BLaER1 (cell line): ENCODE measurements around the gene ARMC3.

Experiments
- H3K27ac ChIP-seq: shearing (Covaris generic); formaldehyde crosslinking; 2 replicates; pipeline ENCODE4 v1.8.1; 2022
- H3K27me3 ChIP-seq: shearing (Covaris generic); formaldehyde crosslinking; 2 replicates; pipeline ENCODE4 v1.8.1; 2022
- H3K36me3 ChIP-seq: shearing (Covaris generic); formaldehyde crosslinking; 2 replicates; pipeline ENCODE4 v1.8.1; 2022
- H3K4me1 ChIP-seq: shearing (Covaris generic); formaldehyde crosslinking; 2 replicates; pipeline ENCODE4 v1.8.1; 2022
- H3K4me2 ChIP-seq: shearing (Covaris generic); formaldehyde crosslinking; 2 replicates; pipeline ENCODE4 v1.8.1; 2022
- H3K4me3 ChIP-seq: shearing (Covaris generic); formaldehyde crosslinking; 2 replicates; pipeline ENCODE4 v1.8.1; 2022
- H3K9ac ChIP-seq: shearing (Covaris generic); formaldehyde crosslinking; 2 replicates; pipeline ENCODE4 v1.8.1; 2022
- H3K9me3 ChIP-seq: shearing (Covaris generic); formaldehyde crosslinking; 2 replicates; pipeline ENCODE4 v1.8.1; 2022
- H4K20me1 ChIP-seq: shearing (Covaris generic); formaldehyde crosslinking; 2 replicates; pipeline ENCODE4 v1.8.1; 2022
- Cebpa-rat ChIP-seq: shearing (Covaris generic); IDR thresholded peaks from 2 replicates; pipeline ENCODE4 v1.8.1; 2022

Gene ARMC3

DNA sequence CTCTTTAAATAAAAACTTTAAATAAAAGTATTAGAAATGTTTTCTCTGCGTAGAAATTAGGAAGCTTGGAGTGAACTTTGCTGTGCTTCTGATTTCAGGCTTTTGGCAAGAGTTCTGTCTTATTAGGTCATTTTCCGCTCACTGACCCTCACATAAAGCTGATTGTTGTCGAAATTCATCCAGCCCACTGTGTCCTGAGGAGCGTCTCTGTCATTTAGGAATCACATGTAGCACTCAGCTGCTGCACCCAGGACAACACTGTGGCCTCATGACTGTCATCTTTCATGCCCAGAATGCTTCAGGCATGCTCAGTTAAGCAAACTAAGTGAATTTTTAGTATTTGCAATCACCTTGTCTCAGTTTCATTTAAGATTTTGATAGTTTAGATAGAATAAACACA is 109.7 kb downstream of the ARMC3 start:
- Histone ChIP-seq H3K4me1 (no peaks in the 10 kb centered on the region), H3K9ac (no peak overlapping the region), H3K36me3 (no peaks in the 10 kb centered on the region), H4K20me1 (no peaks in the 10 kb centered on the region), H3K27ac (no peak overlapping the region), H3K4me2 (no peak overlapping the region), H3K9me3 (no peaks in the 10 kb centered on the region), H3K4me3 (no peak overlapping the region), H3K27me3 (no peaks in the 10 kb centered on the region)
- no peak for TF ChIP-seq Cebpa-rat

DNA sequence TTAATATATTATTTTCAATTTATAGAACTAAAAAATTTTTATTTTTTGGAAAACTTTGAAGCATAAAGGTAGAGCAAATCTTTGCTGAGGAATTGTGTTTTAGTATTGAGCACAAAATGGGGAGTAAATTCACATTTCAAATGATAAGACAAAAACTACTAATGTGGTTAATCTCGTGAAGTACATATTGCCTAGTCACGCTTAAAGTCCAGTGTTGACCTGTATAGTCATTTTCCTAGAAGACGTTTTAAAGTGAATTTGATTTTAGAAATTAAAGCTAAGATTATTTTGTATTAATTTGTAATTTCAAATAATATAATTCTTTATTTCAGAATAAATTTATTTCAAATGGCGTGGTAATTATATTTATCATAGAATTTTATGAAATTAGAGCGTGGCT is 110.3 kb downstream of the ARMC3 start:
- no peak for TF ChIP-seq Cebpa-rat
- no peaks in the 10 kb centered on the region for H3K9me3 ChIP-seq
- no peaks in the 10 kb centered on the region for H3K27me3 ChIP-seq
- no peak overlapping the region for H3K4me2 ChIP-seq
- no peak overlapping the region for H3K9ac ChIP-seq
- no peaks in the 10 kb centered on the region for H4K20me1 ChIP-seq
- no peak overlapping the region for H3K27ac ChIP-seq
- no peaks in the 10 kb centered on the region for H3K36me3 ChIP-seq
- no peaks in the 10 kb centered on the region for H3K4me1 ChIP-seq
- no peak overlapping the region for H3K4me3 ChIP-seq

DNA sequence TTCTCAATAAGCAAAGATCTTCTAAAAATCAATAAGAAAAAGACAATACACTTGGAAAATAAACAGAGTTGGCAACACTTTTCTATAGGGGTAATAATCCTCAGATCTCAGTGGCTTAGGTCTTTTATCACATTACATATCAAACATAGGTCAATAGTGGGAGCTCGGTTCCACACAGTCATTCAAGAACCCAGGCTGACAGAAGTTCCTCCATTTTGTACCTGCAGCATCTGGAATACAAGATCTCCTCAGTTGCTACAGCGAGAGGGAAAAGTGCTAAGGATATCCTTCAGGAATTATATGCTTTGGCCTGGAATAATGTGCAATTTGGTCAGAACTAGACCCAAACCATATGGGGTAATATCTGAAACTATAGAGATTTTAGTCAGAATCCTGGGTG is 112.1 kb downstream of the ARMC3 start:
- no peak overlapping the region for H3K4me3 ChIP-seq

DNA sequence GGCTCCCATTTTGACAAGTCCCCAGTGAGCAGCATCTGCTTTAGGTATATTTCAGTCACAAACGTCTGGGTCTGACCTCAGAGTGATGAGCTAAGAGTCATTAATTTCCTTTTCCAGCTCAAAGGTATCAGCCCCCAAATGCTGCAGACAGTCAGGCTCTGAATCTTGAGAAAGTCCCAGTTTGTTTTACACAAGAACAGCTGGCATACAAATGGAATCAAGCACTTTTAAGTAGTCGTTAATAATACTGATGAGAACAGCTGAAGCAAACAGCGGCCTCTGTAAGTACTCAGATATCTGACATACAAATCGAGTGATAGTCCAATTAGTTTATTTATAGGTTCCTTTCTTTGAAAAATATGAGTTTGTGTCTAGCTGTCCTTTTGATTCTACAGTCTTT is 118.2 kb downstream of the ARMC3 start:
- Histone ChIP-seq H3K9ac (no peak overlapping the region), H3K4me2 (no peak overlapping the region), H3K9me3 (no peaks in the 10 kb centered on the region), H3K27me3 (no peaks in the 10 kb centered on the region), H3K4me1 (no peaks in the 10 kb centered on the region), H3K36me3 (no peaks in the 10 kb centered on the region), H3K4me3 (no peak overlapping the region), H4K20me1 (no peaks in the 10 kb centered on the region), H3K27ac (no peak overlapping the region)
- TF ChIP-seq Cebpa-rat, result no peak

More for the DNA sequence above, 112.1 kb downstream of the ARMC3 start:
- Histone ChIP-seq H3K9ac (no peak overlapping the region), H4K20me1 (no peaks in the 10 kb centered on the region), H3K27ac (no peak overlapping the region), H3K4me1 (no peaks in the 10 kb centered on the region), H3K36me3 (no peaks in the 10 kb centered on the region), H3K9me3 (no peaks in the 10 kb centered on the region), H3K4me2 (no peak overlapping the region), H3K27me3 (no peaks in the 10 kb centered on the region)
- no peak for TF ChIP-seq Cebpa-rat

DNA sequence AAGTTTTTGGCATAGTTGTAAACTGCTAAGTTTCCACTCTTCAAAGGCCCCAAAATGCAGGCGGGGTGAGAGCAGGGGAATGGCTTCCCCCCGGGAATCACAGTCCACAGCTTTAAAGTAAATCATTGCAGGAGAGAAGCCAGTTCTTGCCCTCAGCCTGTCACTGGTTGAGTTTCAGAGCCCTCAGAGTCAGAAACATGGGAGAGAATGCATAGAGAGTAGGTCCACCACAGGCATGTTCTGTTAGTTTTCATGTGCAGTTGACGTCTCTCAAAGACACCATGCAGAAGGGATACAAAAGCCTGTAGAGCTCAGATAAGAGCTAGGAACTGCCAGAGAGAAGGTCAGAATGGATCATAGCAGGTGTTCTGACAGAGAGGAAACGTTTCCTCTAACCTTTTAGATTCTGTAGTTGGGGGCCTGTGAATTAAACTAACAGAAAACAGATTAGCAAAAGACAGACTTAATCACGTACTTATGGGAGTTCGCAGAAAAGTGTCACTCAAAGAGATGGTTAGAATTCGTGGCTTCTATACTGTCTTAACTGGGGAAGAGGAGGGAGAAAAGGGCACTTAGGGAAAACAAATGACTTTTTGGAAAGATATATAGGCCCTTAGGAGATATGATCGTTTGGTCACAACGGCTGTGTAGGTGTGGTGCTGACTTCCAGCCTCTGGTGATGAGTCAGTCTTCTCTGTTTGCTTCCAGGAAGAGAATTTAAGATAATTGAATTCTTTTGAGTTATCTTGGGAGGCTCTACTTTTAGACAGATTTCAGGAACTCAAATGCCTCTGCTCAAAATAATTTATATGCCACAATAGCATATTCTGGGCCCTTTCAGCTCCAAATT is 119.6 kb downstream of the ARMC3 start:
- Histone ChIP-seq H4K20me1 (no peaks in the 10 kb centered on the region), H3K27ac (no peak overlapping the region), H3K4me1 (no peaks in the 10 kb centered on the region), H3K4me2 (no peak overlapping the region), H3K9ac (no peak overlapping the region), H3K9me3 (no peaks in the 10 kb centered on the region), H3K4me3 (no peak overlapping the region), H3K27me3 (no peaks in the 10 kb centered on the region), H3K36me3 (no peaks in the 10 kb centered on the region)
- no peak for TF ChIP-seq Cebpa-rat

DNA sequence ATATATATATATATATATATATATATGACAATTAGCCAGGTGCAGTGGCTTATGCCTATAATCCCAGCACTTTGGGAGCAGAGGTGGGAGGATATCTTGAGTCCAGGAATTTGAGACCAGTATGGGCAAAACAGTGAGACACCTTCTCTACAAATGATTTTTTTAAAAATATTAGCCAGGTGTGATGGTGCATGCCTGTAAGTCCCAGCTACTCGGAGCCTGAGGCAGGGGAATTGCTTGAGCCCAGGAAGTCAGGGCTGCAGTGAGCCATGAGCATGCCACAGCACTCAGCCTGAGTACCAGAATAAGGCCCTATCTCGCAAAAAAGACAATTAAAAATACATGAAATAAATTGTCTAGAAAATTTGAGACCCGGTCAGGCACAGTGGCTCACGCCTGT is 120.3 kb downstream of the ARMC3 start:
- Histone ChIP-seq H3K27me3 (no peaks in the 10 kb centered on the region), H3K4me1 (no peaks in the 10 kb centered on the region), H4K20me1 (no peaks in the 10 kb centered on the region), H3K36me3 (no peaks in the 10 kb centered on the region), H3K4me3 (no peak overlapping the region), H3K4me2 (no peak overlapping the region), H3K9me3 (no peaks in the 10 kb centered on the region), H3K27ac (no peak overlapping the region), H3K9ac (no peak overlapping the region)
- no peak for TF ChIP-seq Cebpa-rat

DNA sequence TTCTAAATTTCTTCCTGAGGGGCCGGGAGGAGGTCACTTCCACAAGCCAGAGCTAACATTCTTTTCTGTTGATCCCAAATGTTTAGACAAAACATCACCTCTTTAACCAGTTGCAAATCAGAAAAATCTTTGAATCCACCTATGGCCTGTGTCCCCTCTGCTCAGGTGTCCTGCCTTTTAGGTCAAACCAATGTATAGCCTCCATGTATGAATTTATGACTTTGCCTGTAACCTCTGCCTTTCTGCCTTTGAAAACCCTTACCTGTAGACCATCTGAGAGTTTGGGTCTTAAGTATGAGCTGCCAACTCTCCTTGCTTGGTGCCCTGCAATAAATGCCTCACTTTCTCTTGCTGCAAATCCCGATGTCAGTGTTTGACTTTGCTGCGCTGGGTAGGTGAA is 123.4 kb downstream of the ARMC3 start:
- TF ChIP-seq Cebpa-rat, result no peak
- H3K27me3 ChIP-seq, result no peaks in the 10 kb centered on the region
- H3K4me3 ChIP-seq, result no peak overlapping the region
- no peak overlapping the region for H3K4me2 ChIP-seq
- no peaks in the 10 kb centered on the region for H3K9me3 ChIP-seq
- H3K9ac ChIP-seq, result no peak overlapping the region
- no peak overlapping the region for H3K27ac ChIP-seq
- no peaks in the 10 kb centered on the region for H4K20me1 ChIP-seq
- no peaks in the 10 kb centered on the region for H3K36me3 ChIP-seq
- H3K4me1 ChIP-seq, result no peaks in the 10 kb centered on the region

DNA sequence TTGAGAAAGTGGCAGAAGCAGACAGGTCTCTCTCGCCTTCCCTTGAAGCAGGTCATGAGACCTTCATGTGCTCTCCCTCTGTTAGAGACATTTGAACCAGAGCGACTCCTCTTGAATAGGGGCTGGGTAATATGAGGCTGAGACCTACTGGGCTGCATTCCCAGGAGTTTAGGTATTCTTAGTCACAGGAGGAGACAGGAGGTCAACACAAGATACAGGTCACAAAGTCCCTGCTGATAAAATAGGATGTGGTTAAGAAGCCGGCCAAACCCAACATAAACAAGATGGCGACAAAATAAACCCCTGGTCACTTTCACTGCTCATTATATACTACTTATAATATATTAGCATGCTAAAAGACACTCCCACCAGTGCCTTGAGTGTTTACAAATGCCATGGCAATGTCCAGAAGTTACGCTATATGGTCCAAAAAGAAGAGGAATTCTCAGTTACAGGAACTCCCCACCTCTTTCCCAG is 124.0 kb downstream of the ARMC3 start:
- Histone ChIP-seq H3K27ac (no peak overlapping the region), H3K4me3 (no peak overlapping the region), H3K4me1 (no peaks in the 10 kb centered on the region), H3K9ac (no peak overlapping the region), H3K36me3 (no peaks in the 10 kb centered on the region), H3K4me2 (no peak overlapping the region), H4K20me1 (no peaks in the 10 kb centered on the region), H3K27me3 (no peaks in the 10 kb centered on the region), H3K9me3 (no peaks in the 10 kb centered on the region)
- no peak for TF ChIP-seq Cebpa-rat

DNA sequence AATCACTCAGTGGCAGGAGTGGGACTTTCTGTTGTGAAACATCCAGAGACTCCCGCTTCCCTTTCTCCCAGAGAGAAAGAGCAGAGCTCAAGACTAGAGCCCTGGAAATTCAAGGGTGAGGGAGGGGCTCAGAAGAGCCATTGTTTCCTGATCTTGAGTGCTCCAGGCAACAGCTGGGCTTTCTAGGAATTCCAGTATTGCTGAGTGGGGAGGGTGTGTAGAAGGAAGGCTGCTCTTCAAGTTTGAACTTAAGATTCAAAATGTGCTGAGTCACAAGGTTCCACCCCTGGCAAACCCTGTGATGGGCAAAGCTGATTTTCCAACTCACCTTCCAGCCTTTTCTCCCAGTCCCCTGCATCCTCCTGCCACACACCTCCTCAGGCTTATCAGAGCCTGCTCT is 125.2 kb downstream of the ARMC3 start:
- H3K4me3 ChIP-seq, result no peak overlapping the region
- TF ChIP-seq Cebpa-rat, result no peak
- H3K4me2 ChIP-seq, result no peak overlapping the region
- no peak overlapping the region for H3K27ac ChIP-seq
- no peaks in the 10 kb centered on the region for H3K9me3 ChIP-seq
- no peaks in the 10 kb centered on the region for H3K4me1 ChIP-seq
- no peaks in the 10 kb centered on the region for H4K20me1 ChIP-seq
- no peak overlapping the region for H3K9ac ChIP-seq
- no peaks in the 10 kb centered on the region for H3K36me3 ChIP-seq
- H3K27me3 ChIP-seq, result no peaks in the 10 kb centered on the region

DNA sequence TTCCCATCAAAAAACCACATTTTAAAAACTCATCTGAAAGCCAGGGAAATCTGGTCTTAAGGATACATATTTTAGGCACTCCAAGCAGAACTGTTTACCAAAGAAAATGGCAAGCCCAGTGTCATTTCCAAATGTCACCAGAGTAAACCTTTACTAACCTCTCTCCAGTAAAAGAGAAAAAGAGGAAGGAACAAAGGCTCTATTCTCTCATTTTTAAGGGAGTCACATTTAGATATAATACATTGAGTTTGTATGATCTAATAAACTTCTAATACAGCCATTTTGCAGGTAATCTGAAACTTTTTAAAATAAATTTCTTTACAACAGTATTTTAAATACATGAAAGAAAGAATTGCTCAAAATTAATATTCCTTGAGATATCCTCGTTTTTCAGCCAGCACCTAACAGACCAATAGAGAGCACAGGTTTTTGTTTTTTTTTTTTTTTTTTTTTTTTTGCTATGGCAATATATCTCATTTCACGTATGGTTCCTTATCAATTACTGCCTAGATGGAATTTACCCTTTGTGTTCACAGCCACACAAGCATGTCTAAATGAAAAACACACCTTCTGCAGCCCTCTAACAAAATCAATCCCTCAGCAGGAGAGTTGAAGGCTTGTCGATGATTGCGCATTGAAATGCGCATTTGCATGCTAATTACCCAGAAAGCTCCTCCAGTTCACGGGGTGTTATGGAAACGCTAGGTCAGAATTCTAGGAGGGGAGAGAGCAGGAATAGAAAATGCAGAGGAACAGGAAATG is 127.8 kb downstream of the ARMC3 start:
- H3K27ac ChIP-seq, result no peak overlapping the region
- H3K4me3 ChIP-seq, result no peak overlapping the region
- no peak overlapping the region for H3K9ac ChIP-seq

More for the DNA sequence above, 127.8 kb downstream of the ARMC3 start:
- H3K4me2 ChIP-seq, result no peak overlapping the region
- H3K36me3 ChIP-seq, result no peaks in the 10 kb centered on the region
- no peak for TF ChIP-seq Cebpa-rat
- H4K20me1 ChIP-seq, result no peaks in the 10 kb centered on the region
- no peaks in the 10 kb centered on the region for H3K27me3 ChIP-seq
- H3K4me1 ChIP-seq, result no peaks in the 10 kb centered on the region
- peaks cover 8% of the 10 kb centered on the region for H3K9me3 ChIP-seq
